Activated CD8-positive, alpha-beta memory T cell treated with anti-CD3 and anti-CD28 coated beads for 36 hours (primary cell): ENCODE measurements around the gene MATN1. TPM values are rescaled to one million over a fixed set of nuclear protein-coding genes. Genes with fewer than 3 reads are reported as not detected.

Source experiments
- CTCF ChIA-PET: fragments of 350-600 bp; sonication (Branson Sonifier 250); formaldehyde crosslinking; loops from one replicate; lab custom pipeline; 2021; ENCODE audit warnings: antibody characterized with exemption; lab: Charles Lee
- POLR2A ChIA-PET: fragments of 350-600 bp; sonication (Branson Sonifier 250); formaldehyde crosslinking; loops from one replicate; lab custom pipeline; 2021; ENCODE audit warnings: antibody characterized with exemption; lab: Charles Lee
- total RNA-seq, 2 experiments: library from RNA; stranded (reverse); gene quantifications; one replicate each; pipeline ENCODE4 v1.2.3, GENCODE V29; 2021

Gene MATN1
- total RNA-seq, 2 experiments from 2014 or later = 0.27 to 1.0 TPM

- ChIA-PET POLR2A (interaction anchor here (0.6 to 2.1 kb wide), 12 partner anchors 9 to 1033 kb away, joined by 3 to 18 read pairs (median 6); partner anchors contain the start of gene LAPTM5), CTCF (interaction anchor here (0.5 to 19.2 kb wide), 25 partner anchors 9 to 410 kb away, joined by 3 to 343 read pairs (median 7); partner anchors contain the start of gene LAPTM5)
Measured at GRCh38 chr1:30718636-30719405, 4.6 kb downstream of the MATN1 start.

GRCh38 chr1:30718091-30718635, 5.2 kb downstream of the MATN1 start:
- CTCF ChIA-PET = interaction anchor here (0.6 to 19.2 kb wide), 18 partner anchors 9 to 211 kb away, joined by 3 to 343 read pairs (median 10); partner anchors contain the start of gene LAPTM5
- POLR2A ChIA-PET = interaction anchor here (1.0 to 2.1 kb wide), 8 partner anchors 26 to 65 kb away, joined by 3 to 18 read pairs (median 8); partner anchors contain the start of gene LAPTM5

- ChIA-PET CTCF (interaction anchor here (0.5 to 19.2 kb wide), 3 partner anchors 9 to 309 kb away, joined by 3 to 343 read pairs (median 6); no protein-coding TSS in a partner anchor), POLR2A (no interaction called here)
Measured at GRCh38 chr1:30716646-30717045, 6.7 kb downstream of the MATN1 start.

GRCh38 chr1:30715886-30716285, 7.5 kb downstream of the MATN1 start:
- ChIA-PET POLR2A (no interaction called here), CTCF (interaction anchor here (1.5 to 19.2 kb wide), 2 partner anchors 8 to 62 kb away, joined by 6 to 343 read pairs; no protein-coding TSS in a partner anchor)

GRCh38 chr1:30715216-30715615, 8.2 kb downstream of the MATN1 start:
- ChIA-PET CTCF (interaction anchor here (19.2 kb wide), 1 partner anchor 63 kb away, joined by 343 read pairs; no protein-coding TSS in a partner anchor), POLR2A (no interaction called here)

GRCh38 chr1:30714536-30715090, 8.8 kb downstream of the MATN1 start:
- POLR2A ChIA-PET = no interaction called here
- CTCF ChIA-PET = interaction anchor here (19.2 kb wide), 1 partner anchor 63 kb away, joined by 343 read pairs; no protein-coding TSS in a partner anchor

- ChIA-PET CTCF (no interaction called here), POLR2A (no interaction called here)
Measured at GRCh38 chr1:30714025-30714424, 9.4 kb downstream of the MATN1 start.

GRCh38 chr1:30713311-30713710, 10.1 kb downstream of the MATN1 start:
- CTCF ChIA-PET = no interaction called here
- POLR2A ChIA-PET = no interaction called here

GRCh38 chr1:30712583-30712982, 10.8 kb downstream of the MATN1 start:
- ChIA-PET POLR2A (no interaction called here), CTCF (no interaction called here)

- CTCF ChIA-PET = no interaction called here
Measured at GRCh38 chr1:30710407-30710806, 13.0 kb downstream of the MATN1 start.

GRCh38 chr1:30708361-30708728, 15.0 kb downstream of the MATN1 start:
- POLR2A ChIA-PET = no interaction called here
- CTCF ChIA-PET = interaction anchor here (1.6 kb wide), 2 partner anchors 8 to 75 kb away, joined by 4 to 6 read pairs; no protein-coding TSS in a partner anchor

More at GRCh38 chr1:30710407-30710806, 13.0 kb downstream of the MATN1 start:
- POLR2A ChIA-PET = no interaction called here

GRCh38 chr1:30707412-30708360, 15.7 kb downstream of the MATN1 start:
- ChIA-PET POLR2A (no interaction called here), CTCF (interaction anchor here (0.7 to 1.6 kb wide), 4 partner anchors 9 to 841 kb away, joined by 3 to 6 read pairs (median 4); no protein-coding TSS in a partner anchor)

- ChIA-PET CTCF (interaction anchor here (1.1 kb wide), 1 partner anchor 843 kb away, joined by 5 read pairs; no protein-coding TSS in a partner anchor), POLR2A (no interaction called here)
Measured at GRCh38 chr1:30706528-30706927, 16.9 kb downstream of the MATN1 start.

GRCh38 chr1:30705698-30706097, 17.7 kb downstream of the MATN1 start:
- POLR2A ChIA-PET = no interaction called here

GRCh38 chr1:30704765-30705509, 18.4 kb downstream of the MATN1 start:
- ChIA-PET CTCF (no interaction called here), POLR2A (no interaction called here)

More at GRCh38 chr1:30705698-30706097, 17.7 kb downstream of the MATN1 start:
- CTCF ChIA-PET = no interaction called here

- ChIA-PET CTCF (no interaction called here), POLR2A (no interaction called here)
Measured at GRCh38 chr1:30704271-30704670, 19.1 kb downstream of the MATN1 start.

- CTCF ChIA-PET = no interaction called here
- POLR2A ChIA-PET = no interaction called here
Measured at GRCh38 chr1:30702823-30703222, 20.6 kb downstream of the MATN1 start.

- ChIA-PET CTCF (no interaction called here), POLR2A (no interaction called here)
Measured at GRCh38 chr1:30701258-30701633, 22.1 kb downstream of the MATN1 start.
